Measurements from ENCODE around the gene FAM229B.

Gene FAM229B

GRCh38 chr6:112145080-112145573 is 57.7 kb downstream of the FAM229B start:
- DNase-seq: peak; percentile 56

DNA sequence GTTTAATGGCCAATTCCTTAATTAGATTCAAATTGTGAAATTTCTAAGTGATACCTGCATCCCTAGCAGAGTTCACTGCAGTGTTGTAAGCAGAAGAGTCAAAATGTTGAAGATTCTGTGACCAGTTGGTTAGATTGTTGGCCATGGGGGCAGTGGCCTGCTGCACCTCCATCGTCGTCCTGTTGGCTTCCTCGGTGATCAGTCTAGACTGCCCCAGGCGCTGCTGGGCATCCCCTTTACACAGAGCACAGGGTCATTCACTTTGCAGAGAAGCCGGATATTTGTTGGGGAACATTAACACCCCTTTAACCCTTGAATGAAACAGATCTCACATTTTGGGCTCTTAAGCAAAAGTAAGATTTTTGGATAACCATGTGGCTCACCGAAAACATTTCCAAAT is 60.7 kb downstream of the FAM229B start:
- DNase-seq: no peak

- no peak for DNase-seq
Observed at GRCh38 chr6:112149236-112149635, 61.8 kb downstream of the FAM229B start.

DNA sequence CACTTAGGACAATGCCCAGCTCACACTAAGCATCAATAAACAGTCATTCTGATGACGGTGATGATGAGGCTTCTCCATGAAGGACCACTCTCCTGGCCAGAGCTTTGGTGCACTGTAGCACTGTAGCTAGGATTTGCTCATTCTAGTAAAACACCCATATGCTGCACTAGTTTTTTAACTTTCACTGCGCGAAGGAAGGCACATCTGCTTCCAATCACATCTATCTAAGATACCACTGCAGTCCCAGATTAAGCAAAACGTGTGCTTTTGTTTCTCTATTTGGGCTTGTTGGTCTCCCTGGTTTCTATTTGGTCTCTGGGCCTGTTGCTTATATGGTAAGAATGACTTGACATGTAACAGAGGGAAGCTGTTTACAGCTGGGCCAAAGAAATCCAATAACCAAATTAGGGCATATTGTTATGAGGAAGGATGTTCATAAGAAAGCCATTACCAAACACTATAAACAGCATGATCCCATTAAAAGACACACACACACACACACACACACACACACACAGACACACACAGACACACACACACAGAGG is 62.4 kb downstream of the FAM229B start:
- DNase-seq: peak; percentile 8

GRCh38 chr6:112150363-112150762 is 63.0 kb downstream of the FAM229B start:
- no peak for DNase-seq
